ENCODE results near the gene SDE2. TPM values are rescaled to one million over a fixed set of nuclear protein-coding genes. Genes with fewer than 3 reads are reported as not detected.

SDE2 gene
- total RNA-seq, 6 experiments from 2014 or later = 16.1 to 18.1 (median 16.5) TPM

- H3K27me3 Mint-ChIP-seq (ENCODE audit: insufficient read depth) = peaks cover 10% of the 10 kb centered on the region
- no peak for DNase-seq
- H3K4me1 Mint-ChIP-seq (ENCODE audit: low read depth) = peaks cover 6% of the 10 kb centered on the region
- H3K4me3 Mint-ChIP-seq = no peak overlapping the region
- no peak overlapping the region for H3K27ac Mint-ChIP-seq
- no peaks in the 10 kb centered on the region for H3K36me3 Mint-ChIP-seq (ENCODE audit: low read depth)
- TF ChIP-seq CTCF (IDR thresholded peaks at IDR 0.05) = no peak
- no peaks in the 10 kb centered on the region for H3K9me3 Mint-ChIP-seq
Measured at GRCh38 chr1:226033582-226033981, 34.4 kb upstream of the SDE2 start.

GRCh38 chr1:226029568-226030225, 30.6 kb upstream of the SDE2 start:
- Mint-ChIP-seq H3K27ac (no peak overlapping the region), H3K36me3 (ENCODE audit: low read depth) (no peaks in the 10 kb centered on the region), H3K27me3 (ENCODE audit: insufficient read depth) (peaks cover 10% of the 10 kb centered on the region), H3K9me3 (no peaks in the 10 kb centered on the region), H3K4me1 (ENCODE audit: low read depth) (peaks cover 6% of the 10 kb centered on the region), H3K4me3 (no peak overlapping the region)
- no peak for DNase-seq
- no peak for TF ChIP-seq CTCF (IDR thresholded peaks at IDR 0.05)

GRCh38 chr1:226029093-226029496, 30.0 kb upstream of the SDE2 start:
- no peaks in the 10 kb centered on the region for H3K4me1 Mint-ChIP-seq (ENCODE audit: low read depth)
- H3K9me3 Mint-ChIP-seq = no peaks in the 10 kb centered on the region
- H3K27me3 Mint-ChIP-seq (ENCODE audit: insufficient read depth) = peaks cover 10% of the 10 kb centered on the region
- no peak overlapping the region for H3K4me3 Mint-ChIP-seq
- H3K36me3 Mint-ChIP-seq (ENCODE audit: low read depth) = no peaks in the 10 kb centered on the region
- no peak for TF ChIP-seq CTCF (IDR thresholded peaks at IDR 0.05)
- H3K27ac Mint-ChIP-seq = no peak overlapping the region
- no peak for DNase-seq

DNA sequence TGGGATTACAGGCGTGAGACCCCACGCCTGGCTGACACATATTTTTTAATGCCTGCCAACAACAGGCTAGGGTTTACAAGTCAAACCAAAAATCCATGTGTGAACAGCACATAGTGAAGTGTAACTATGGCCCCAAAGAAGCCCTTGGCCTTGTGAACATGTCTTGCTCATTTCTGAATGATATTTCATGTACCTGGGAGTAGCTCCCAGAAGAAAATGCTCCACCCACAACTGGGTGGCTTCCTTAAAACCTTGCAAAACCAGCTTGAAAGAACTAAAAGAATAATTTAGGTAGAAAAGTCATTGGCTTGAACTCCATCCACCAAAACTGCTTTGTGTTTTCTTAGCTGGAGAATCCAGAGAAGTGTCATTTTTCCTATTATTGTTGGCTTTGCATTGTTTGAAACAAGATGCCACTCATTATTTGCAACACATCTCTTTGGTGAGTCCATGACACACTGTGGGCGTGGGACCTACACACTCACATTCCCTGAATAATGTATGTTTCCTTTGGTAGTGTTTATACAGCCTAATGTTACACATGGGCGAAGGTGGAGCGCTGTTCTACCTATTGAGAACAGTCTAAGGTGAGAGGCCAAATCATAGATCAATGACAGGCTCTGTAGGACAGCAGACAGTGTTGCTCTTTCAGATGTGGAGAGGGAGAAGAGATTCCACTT, 28.5 kb upstream of the SDE2 start:
- no peaks in the 10 kb centered on the region for H3K36me3 Mint-ChIP-seq (ENCODE audit: low read depth)
- TF ChIP-seq CTCF (IDR thresholded peaks at IDR 0.05) = no peak
- no peak for DNase-seq
- no peaks in the 10 kb centered on the region for H3K9me3 Mint-ChIP-seq
- H3K4me3 Mint-ChIP-seq = no peak overlapping the region
- H3K27me3 Mint-ChIP-seq (ENCODE audit: insufficient read depth) = peaks cover 10% of the 10 kb centered on the region
- no peak overlapping the region for H3K27ac Mint-ChIP-seq
- H3K4me1 Mint-ChIP-seq (ENCODE audit: low read depth) = no peaks in the 10 kb centered on the region

DNA sequence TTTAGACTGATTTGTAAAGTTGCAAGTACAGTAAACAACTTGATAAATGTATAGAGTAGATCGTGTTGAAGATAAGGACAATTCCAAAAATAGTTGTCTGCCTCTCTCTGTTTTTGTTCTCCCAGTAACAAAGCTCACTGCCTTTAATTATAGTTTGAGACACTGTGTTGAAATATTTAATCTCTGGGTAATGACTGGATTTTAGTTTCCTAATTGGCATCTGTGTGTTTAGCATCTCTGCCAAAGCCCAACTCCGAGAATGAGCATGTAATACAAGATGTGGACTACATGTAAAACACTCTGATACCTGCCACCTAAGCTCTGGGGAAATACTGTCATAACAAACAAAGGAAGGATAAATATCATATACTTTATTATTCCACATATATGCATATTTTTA, 27.7 kb upstream of the SDE2 start:
- Mint-ChIP-seq H3K4me1 (ENCODE audit: low read depth) (no peaks in the 10 kb centered on the region), H3K36me3 (ENCODE audit: low read depth) (no peaks in the 10 kb centered on the region), H3K4me3 (no peak overlapping the region), H3K27ac (no peak overlapping the region), H3K27me3 (ENCODE audit: insufficient read depth) (peaks cover 7% of the 10 kb centered on the region), H3K9me3 (no peaks in the 10 kb centered on the region)
- TF ChIP-seq CTCF (IDR thresholded peaks at IDR 0.05) = no peak
- no peak for DNase-seq
